ENCODE results near the gene CD3G. TPM values are rescaled to one million over a fixed set of nuclear protein-coding genes. Genes with fewer than 3 reads are reported as not detected.
"Not testable (repeated sequence)": the region's sequence is repeated elsewhere in the genome, so short reads cannot be mapped to it uniquely, and the experiment has no call there.

CD3G gene
- 1 to 10 TPM in 2 of 10 donors, under 1 TPM in 7, not detected in 1; 0.14 to 5.4 (median 0.31) TPM for polyA plus RNA-seq (ENCODE audit: insufficient read length in 10 of 10)
- long read RNA-seq, donor 1, partial matches to known transcripts, result 0 of 1 reads
- long read RNA-seq, donor 1, other reads (novel, unspliced or antisense), result 0 of 1 reads
- long read RNA-seq, donor 2, result 0 reads
- long read RNA-seq, donor 3, result 0 reads
- long read RNA-seq, donor 4, result 0 reads
- long read RNA-seq, donor 5, result 0 reads
- long read RNA-seq, donor 6, result 0 reads
- long read RNA-seq, donor 7, result 0 reads
- long read RNA-seq, donor 8, result 0 reads
- long read RNA-seq, donor 9, result 0 reads

DNA sequence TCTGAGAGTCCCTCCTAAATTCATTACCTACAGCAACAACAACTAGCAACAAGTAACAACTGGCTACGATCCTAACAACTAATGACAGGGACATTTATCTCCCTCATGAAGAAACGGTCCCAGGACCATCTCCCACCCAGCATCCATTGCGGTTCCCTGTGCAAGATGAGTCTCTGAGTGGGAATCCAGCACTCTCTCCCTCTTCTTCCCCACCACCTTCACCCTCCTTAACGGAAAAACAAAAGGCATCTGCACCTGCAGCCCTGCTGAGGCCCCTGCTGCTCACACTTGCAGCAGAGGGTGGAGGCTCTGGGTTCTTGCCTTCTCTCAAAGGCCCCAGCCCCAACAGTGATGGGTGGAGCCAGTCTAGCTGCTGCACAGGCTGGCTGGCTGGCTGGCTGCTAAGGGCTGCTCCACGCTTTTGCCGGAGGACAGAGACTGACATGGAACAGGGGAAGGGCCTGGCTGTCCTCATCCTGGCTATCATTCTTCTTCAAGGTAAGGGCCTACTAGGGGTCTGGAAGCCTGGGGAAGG, at the start of gene CD3G:
CD3G (plus strand) TSS at position 364 of the 535 bp plus-strand sequence; CDS start at position 444, 80 bp downstream.
- no peak for DNase-seq

GRCh38 chr11:118295199-118295598, 48.9 kb upstream of the CD3G start:
- DNase-seq, result no peak

GRCh38 chr11:118295815-118296454, 48.2 kb upstream of the CD3G start:
- DNase-seq, result no peak

GRCh38 chr11:118301600-118302195, 42.4 kb upstream of the CD3G start:
- DNase-seq, result no peak

DNA sequence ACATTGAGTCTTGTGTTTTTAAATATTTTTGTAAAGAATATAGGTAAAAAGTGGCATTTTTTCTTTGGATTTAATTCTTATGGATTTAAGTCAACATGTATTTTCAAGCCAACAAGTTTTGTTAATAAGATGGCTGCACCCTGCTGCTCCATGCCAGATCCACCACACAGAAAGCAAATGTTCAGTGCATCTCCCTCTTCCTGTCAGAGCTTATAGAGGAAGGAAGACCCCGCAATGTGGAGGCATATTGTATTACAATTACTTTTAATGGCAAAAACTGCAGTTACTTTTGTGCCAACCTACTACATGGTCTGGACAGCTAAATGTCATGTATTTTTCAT, 39.9 kb upstream of the CD3G start:
- no peak for DNase-seq

DNA sequence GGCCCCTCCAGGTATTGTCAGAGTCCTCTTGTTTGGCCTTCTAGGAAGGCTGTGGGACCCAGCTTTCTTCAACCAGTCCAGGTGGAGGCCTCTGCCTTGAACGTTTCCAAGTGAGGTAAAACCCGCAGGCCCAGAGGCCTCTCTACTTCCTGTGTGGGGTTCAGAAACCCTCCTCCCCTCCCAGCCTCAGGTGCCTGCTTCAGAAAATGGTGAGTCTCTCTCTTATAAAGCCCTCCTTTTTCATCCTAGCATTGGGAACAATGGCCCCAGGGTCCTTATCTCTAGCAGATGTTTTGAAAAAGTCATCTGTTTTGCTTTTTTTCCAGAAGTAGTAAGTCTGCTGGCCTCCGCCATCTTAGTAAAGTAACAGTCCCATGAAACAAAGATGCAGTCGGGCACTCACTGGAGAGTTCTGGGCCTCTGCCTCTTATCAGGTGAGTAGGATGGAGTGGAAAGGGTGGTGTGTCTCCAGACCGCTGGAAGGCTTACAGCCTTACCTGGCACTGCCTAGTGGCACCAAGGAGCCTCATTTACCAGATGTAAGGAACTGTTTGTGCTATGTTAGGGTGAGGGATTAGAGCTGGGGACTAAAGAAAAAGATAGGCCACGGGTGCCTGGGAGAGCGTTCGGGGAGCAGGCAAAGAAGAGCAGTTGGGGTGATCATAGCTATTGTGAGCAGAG, 39.4 kb upstream of the CD3G start, which contains the start of gene CD3E:
CD3E (plus strand) TSS at position 163 of the 681 bp plus-strand sequence; CDS start at position 386, 223 bp downstream.
- no peak for DNase-seq

DNA sequence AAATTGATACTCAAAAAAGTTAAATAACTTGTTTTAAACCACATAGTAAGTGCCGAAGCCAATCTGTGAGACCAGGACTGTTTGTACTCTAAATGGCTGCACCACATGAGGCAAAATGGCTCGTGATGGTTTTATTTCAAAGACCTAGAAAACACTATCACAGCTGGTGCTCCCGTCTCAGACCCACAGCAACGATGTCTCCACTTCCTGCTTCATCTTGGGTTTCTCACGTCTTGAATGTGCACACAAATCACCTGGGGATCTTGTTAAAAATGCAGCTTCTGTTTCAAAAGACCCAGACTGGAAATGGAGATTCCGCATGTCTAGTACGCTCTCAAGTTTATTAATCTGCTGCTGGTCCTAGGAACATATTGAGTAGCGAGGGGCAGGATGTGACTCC, 38.4 kb upstream of the CD3G start:
- DNase-seq, result no peak

DNA sequence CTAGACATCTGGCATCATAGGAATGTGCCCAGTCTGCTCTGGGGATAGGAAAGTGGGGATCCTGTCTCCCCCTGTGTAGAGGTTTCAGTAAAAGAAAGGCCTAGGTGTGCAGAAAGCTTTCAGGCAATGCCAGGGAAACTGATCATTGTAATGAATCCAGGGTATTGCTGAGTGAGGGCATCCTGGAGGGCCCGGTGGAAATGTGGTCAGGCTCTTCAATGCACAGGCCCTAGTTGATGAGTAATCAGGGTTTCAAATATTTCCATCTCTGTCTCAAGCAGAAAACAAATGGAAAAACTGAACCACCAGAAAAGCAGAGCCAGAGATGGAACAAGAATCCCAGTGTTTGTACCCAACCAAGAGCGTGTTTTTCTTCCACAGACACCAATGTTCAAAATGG, 37.6 kb upstream of the CD3G start:
- DNase-seq, result no peak

DNA sequence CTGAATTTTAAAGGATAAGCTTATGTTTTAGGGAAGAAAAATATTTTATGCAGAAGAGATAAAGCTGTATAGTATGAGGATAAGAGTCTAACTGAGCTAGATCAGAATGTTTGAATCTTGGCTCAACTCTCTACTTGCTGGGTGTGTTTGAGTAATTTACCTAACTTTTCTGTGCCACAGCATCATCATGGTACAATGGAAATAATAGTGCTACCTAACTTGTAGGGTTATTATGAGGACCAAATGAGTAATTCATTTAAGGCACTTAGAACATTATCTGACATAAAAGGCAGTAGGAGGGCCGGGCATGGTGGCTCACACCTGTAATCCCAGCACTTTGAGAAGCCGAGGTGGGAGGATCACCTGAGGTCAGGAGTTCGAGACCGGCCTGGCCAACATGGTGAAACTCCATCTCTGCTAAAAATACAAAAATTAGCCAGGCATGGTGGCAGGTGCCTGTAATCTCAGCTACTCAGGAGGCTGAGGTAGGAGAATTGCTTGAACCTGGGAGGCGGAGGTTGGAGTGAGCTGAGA, 35.1 kb upstream of the CD3G start:
- DNase-seq, result not testable (repeated sequence)

GRCh38 chr11:118310271-118310670, 33.9 kb upstream of the CD3G start:
- no peak for DNase-seq

GRCh38 chr11:118310781-118311485, 33.2 kb upstream of the CD3G start:
- no peak for DNase-seq

- no peak for DNase-seq
Observed at GRCh38 chr11:118311518-118311917, 32.6 kb upstream of the CD3G start.

GRCh38 chr11:118312328-118312727, 31.8 kb upstream of the CD3G start:
- no peak for DNase-seq

GRCh38 chr11:118313242-118313641, 30.9 kb upstream of the CD3G start:
- DNase-seq, result no peak

GRCh38 chr11:118314988-118315411, 29.1 kb upstream of the CD3G start:
- DNase-seq, result no peak

DNA sequence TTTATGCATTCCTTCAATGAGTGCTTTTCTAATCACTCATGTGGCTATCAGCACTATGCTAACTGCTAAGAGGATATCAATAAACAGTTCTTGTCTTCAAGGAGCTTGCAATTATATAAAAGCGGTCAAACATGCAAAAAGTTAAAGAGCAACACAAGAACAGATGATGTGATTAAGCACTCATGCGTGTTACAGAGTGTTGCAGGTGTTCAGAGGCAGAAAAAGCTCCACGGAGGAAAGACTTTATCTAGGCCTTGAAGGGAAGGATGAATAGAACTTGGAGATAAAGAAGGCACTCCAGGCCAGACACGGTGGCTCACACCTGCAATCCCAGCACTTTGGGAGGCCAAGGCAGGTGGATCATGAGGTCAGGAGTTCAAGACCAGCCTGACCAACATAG, 26.0 kb upstream of the CD3G start:
- no peak for DNase-seq

DNA sequence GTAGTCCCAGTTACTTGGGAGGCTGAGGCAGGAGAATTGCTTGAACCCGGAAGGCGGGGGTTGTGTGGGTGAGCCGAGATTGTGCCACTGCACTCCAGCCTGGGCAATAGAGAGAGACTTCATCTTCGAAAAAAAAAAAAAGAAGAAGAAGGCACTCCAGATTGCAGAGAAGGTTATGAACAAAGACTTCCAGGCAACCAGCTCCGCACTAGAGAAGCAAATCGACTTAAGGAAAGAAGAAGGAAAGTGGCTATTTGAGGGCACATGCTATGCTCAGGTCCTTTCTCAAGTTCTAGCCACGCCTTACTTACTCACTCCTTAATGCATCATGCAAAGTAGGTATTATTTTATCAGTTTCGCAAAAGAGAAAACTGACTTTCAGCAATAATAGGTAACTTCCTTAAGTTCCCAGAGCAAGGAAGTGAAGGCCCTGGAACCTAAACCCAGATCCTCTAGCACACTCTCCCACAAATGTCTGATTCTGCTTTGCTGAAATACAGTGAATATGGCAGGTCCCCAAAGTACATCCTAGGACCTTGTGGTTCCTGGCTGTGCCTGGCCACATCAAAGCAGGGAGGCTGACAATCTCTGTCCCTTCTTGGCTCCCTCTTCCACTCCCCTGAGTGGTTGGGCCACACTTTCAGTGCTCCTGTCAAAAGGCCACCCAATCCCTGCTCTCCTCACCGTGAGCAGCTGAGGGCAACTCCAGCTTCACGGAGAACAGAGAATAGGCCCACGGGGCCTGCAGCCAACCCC, 25.4 kb upstream of the CD3G start:
- DNase-seq, result no peak

DNA sequence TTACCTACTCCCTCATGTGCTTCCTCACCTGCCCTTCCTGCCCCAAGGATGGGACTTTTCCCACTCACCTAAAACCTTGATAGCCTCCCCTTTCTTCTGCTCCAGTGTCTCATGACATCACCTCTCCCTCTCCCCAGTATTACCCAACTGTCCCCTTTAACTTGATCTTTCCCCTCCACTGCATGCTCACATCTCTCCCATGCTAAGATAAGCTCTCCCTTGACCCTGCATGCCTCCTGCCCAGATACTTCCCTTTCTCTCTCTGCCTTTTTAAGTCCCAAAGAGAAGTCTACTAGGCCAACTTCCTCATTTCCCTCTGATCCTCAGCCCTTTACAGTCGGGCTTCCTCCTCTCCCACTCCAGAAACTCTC, 24.8 kb upstream of the CD3G start:
- DNase-seq, result no peak

DNA sequence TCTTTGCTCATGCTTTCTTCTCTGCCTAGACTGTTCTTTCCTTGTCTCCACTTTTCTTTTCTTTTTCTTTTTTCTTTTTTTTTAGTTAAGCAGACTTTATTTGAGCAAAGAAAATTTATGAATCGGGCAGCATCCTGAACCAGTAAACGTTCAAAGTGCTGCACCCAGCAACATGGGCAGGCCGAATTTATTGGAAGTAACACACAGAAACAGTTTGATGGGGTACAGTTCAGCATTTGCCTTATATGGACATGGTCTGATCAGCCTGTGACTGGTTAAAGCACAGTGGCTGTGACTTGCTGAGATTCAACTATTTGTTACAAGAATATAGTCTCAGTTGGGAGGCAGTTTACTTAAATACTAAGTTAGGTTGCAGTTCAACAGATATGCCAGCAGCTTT, 23.6 kb upstream of the CD3G start:
- no peak for DNase-seq

GRCh38 chr11:118321386-118322082, 22.6 kb upstream of the CD3G start:
- DNase-seq, result no peak
